ENCODE data around the gene GCAT. TPM values are rescaled to one million over a fixed set of nuclear protein-coding genes. Genes with fewer than 3 reads are reported as not detected.
A peak's percentile ranks its signal among the peaks of the same experiment; 100 is the strongest.

GCAT gene
- total RNA-seq, 1 donor: 1.7 TPM

GRCh38 chr22:37801946-37802309 is 5.8 kb upstream of the GCAT start:
- H3K9me3 ChIP-seq (ENCODE audit: low read depth, low read length): no peaks in the 10 kb centered on the region
- H3K4me1 ChIP-seq (ENCODE audit: insufficient read depth, low read length): peaks cover 47% of the 10 kb centered on the region
- peak overlapping the region; percentile 31 for H3K4me3 ChIP-seq (ENCODE audit: low read length)
- H3K27me3 ChIP-seq (ENCODE audit: insufficient read depth, low read length): peaks cover 37% of the 10 kb centered on the region

DNA sequence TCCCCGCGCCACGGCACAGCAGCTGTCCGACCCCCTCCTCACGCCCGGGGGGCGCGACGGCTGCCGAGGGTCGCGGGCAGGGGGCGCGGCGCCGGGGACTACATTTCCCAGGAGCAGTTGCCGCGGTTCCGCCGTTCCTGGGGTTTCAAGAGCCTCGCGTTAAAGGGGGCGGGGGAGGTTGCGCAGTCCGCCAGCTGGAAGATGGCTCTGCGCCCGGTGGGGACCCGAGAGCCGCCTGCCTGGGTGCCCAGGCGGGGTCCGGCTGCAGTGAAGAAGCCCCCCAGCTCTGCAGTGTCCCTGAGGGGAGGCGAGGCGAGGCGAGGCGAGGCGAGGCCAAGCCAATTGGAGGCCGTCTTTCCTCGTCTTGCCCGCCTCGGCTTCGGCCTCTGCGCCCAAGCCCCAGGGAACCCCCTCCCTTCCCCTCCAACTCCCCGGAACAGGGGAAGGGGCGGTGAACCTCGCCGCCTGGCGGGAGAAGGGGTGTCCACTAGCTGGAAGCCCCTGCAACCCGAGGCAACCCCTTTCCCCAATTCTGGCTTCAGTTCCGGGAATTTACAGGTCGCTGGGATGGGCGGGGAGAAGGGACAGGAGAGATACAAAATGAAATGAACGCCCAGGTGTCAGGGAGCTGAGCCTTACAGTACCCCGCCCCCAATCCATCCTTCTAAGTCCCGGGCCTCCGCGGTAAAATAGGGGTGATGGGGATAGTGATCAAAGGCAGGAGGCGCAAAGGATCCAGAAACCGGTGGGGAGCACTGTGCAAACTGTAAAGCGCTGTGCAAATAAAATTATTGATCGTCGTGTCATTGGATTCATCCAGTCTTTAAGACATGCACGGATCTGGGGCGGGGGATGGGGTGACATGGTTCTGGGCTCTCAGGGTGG is 5.2 kb upstream of the GCAT start:
- Histone ChIP-seq H3K4me1 (ENCODE audit: insufficient read depth, low read length) (peaks cover 52% of the 10 kb centered on the region), H3K9me3 (ENCODE audit: low read depth, low read length) (no peaks in the 10 kb centered on the region), H3K27me3 (ENCODE audit: insufficient read depth, low read length) (peaks cover 37% of the 10 kb centered on the region), H3K4me3 (ENCODE audit: low read length) (peak overlapping the region; percentile 31)

DNA sequence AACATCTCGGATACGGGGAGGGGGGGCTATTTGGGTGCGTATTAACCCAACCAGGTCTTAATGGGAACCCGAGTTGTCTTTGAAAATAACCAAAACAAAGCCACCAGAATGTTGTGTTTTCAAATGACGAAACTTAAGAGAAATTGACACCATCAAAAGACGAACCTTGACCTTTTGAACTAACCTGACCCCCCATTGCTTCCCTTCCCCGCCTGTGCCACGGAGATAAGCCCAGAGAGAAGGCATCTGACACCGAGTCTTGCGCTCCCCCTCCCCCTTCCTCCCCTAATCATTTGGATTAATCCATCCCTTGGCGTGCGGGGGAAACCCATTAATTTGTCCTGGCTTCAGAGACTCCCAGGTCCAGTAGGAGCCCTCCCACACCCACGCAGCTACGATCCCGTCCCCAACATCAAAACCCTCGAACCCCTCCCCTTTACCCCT is 4.5 kb upstream of the GCAT start:
- Histone ChIP-seq H3K4me1 (ENCODE audit: insufficient read depth, low read length) (peaks cover 59% of the 10 kb centered on the region), H3K4me3 (ENCODE audit: low read length) (no peak overlapping the region), H3K9me3 (ENCODE audit: low read depth, low read length) (no peaks in the 10 kb centered on the region), H3K27me3 (ENCODE audit: insufficient read depth, low read length) (peaks cover 42% of the 10 kb centered on the region)

GRCh38 chr22:37803639-37804351 is 3.9 kb upstream of the GCAT start:
- Histone ChIP-seq H3K4me1 (ENCODE audit: insufficient read depth, low read length) (peaks cover 63% of the 10 kb centered on the region), H3K4me3 (ENCODE audit: low read length) (no peak overlapping the region), H3K27me3 (ENCODE audit: insufficient read depth, low read length) (peaks cover 45% of the 10 kb centered on the region), H3K9me3 (ENCODE audit: low read depth, low read length) (no peaks in the 10 kb centered on the region)

GRCh38 chr22:37804352-37804880 is 3.3 kb upstream of the GCAT start:
- H3K27me3 ChIP-seq (ENCODE audit: insufficient read depth, low read length): peaks cover 51% of the 10 kb centered on the region
- H3K4me1 ChIP-seq (ENCODE audit: insufficient read depth, low read length): peaks cover 68% of the 10 kb centered on the region
- peak overlapping the region; percentile 43 for H3K4me3 ChIP-seq (ENCODE audit: low read length)

GRCh38 chr22:37804881-37805809 is 2.6 kb upstream of the GCAT start:
- H3K27me3 ChIP-seq (ENCODE audit: insufficient read depth, low read length): peaks cover 52% of the 10 kb centered on the region

More at GRCh38 chr22:37804352-37804880, 3.3 kb upstream of the GCAT start:
- H3K9me3 ChIP-seq (ENCODE audit: low read depth, low read length): no peaks in the 10 kb centered on the region

GRCh38 chr22:37805810-37806277 is 1.9 kb upstream of the GCAT start:
- Histone ChIP-seq H3K4me3 (ENCODE audit: low read length) (peak overlapping the region; percentile 43), H3K4me1 (ENCODE audit: insufficient read depth, low read length) (peaks cover 68% of the 10 kb centered on the region), H3K27me3 (ENCODE audit: insufficient read depth, low read length) (peaks cover 52% of the 10 kb centered on the region)

More at GRCh38 chr22:37804881-37805809, 2.6 kb upstream of the GCAT start:
- no peaks in the 10 kb centered on the region for H3K9me3 ChIP-seq (ENCODE audit: low read depth, low read length)
- H3K4me3 ChIP-seq (ENCODE audit: low read length): peak overlapping the region; percentile 43
- peaks cover 68% of the 10 kb centered on the region for H3K4me1 ChIP-seq (ENCODE audit: insufficient read depth, low read length)

GRCh38 chr22:37806409-37807333 is 1.1 kb upstream of the GCAT start:
- Histone ChIP-seq H3K27me3 (ENCODE audit: insufficient read depth, low read length) (peaks cover 49% of the 10 kb centered on the region), H3K4me3 (ENCODE audit: low read length) (peak overlapping the region; percentile 43), H3K9me3 (ENCODE audit: low read depth, low read length) (no peaks in the 10 kb centered on the region), H3K4me1 (ENCODE audit: insufficient read depth, low read length) (peaks cover 68% of the 10 kb centered on the region)

More at GRCh38 chr22:37805810-37806277, 1.9 kb upstream of the GCAT start:
- H3K9me3 ChIP-seq (ENCODE audit: low read depth, low read length): no peaks in the 10 kb centered on the region

GRCh38 chr22:37808294-37808657 is 542 bp downstream of the GCAT start:
- peaks cover 54% of the 10 kb centered on the region for H3K4me1 ChIP-seq (ENCODE audit: insufficient read depth, low read length)
- peak overlapping the region; percentile 32 for H3K4me3 ChIP-seq (ENCODE audit: low read length)
- no peaks in the 10 kb centered on the region for H3K9me3 ChIP-seq (ENCODE audit: low read depth, low read length)
- peaks cover 39% of the 10 kb centered on the region for H3K27me3 ChIP-seq (ENCODE audit: insufficient read depth, low read length)

- Histone ChIP-seq H3K27me3 (ENCODE audit: insufficient read depth, low read length) (peaks cover 31% of the 10 kb centered on the region), H3K4me3 (ENCODE audit: low read length) (no peak overlapping the region), H3K4me1 (ENCODE audit: insufficient read depth, low read length) (peaks cover 40% of the 10 kb centered on the region), H3K9me3 (ENCODE audit: low read depth, low read length) (no peaks in the 10 kb centered on the region)
These were observed 2.1 kb downstream of the GCAT start for GRCh38 chr22:37809672-37810333.

GRCh38 chr22:37811867-37812266 is 4.1 kb downstream of the GCAT start:
- Histone ChIP-seq H3K4me1 (ENCODE audit: insufficient read depth, low read length) (peaks cover 22% of the 10 kb centered on the region), H3K27me3 (ENCODE audit: insufficient read depth, low read length) (peaks cover 15% of the 10 kb centered on the region), H3K4me3 (ENCODE audit: low read length) (no peak overlapping the region), H3K9me3 (ENCODE audit: low read depth, low read length) (no peaks in the 10 kb centered on the region)

- H3K27me3 ChIP-seq (ENCODE audit: insufficient read depth, low read length): peaks cover 12% of the 10 kb centered on the region
- H3K9me3 ChIP-seq (ENCODE audit: low read depth, low read length): no peaks in the 10 kb centered on the region
- H3K4me1 ChIP-seq (ENCODE audit: insufficient read depth, low read length): peaks cover 19% of the 10 kb centered on the region
- no peak overlapping the region for H3K4me3 ChIP-seq (ENCODE audit: low read length)
These were observed 5.3 kb downstream of the GCAT start for GRCh38 chr22:37812869-37813678.

Measured in mononuclear cell (primary cell).